Liver (tissue), 9 donors: ENCODE results near the gene FAM110D. TPM values are rescaled to one million over a fixed set of nuclear protein-coding genes. Genes with fewer than 3 reads are reported as not detected.
A peak's percentile ranks its signal among the peaks of the same experiment; 100 is the strongest.

Experiments
- DNase-seq: peaks from one replicate; pipeline ENCODE4 v3.0.0-alpha.2; 2017; ENCODE audit warnings: low spot score
- H3K27ac ChIP-seq, 2 donors: one replicate each; pipeline ENCODE4 v1.7.0; 2013; ENCODE audit warnings: inconsistent platforms in 2 of 2, low read length in 2 of 2, control low read depth in 1 of 2, low read depth in 1 of 2, mild to moderate bottlenecking in 1 of 2
- H3K27me3 ChIP-seq, 4 donors: one replicate each; pipeline versions ENCODE4 v1.6.1 to v1.7.0; 2013; ENCODE audit warnings: low read length in 3 of 4, inconsistent platforms in 1 of 4, mild to moderate bottlenecking in 1 of 4, moderate library complexity in 1 of 4; ENCODE audit not compliant: control insufficient read depth in 4 of 4, insufficient read depth in 4 of 4
- H3K36me3 ChIP-seq, 4 donors: one replicate each; pipeline versions ENCODE4 v1.6.1 to v1.7.0; 2013; ENCODE audit warnings: low read length in 3 of 4, mild to moderate bottlenecking in 3 of 4, low read depth in 1 of 4, moderate library complexity in 1 of 4; ENCODE audit not compliant: control insufficient read depth in 4 of 4, insufficient read depth in 3 of 4
- H3K4me1 ChIP-seq, 4 donors: one replicate each; pipeline versions ENCODE4 v1.6.1 to v1.7.0; 2013; ENCODE audit warnings: low read length in 3 of 4, mild to moderate bottlenecking in 3 of 4, moderate library complexity in 1 of 4; ENCODE audit not compliant: control insufficient read depth in 4 of 4, insufficient read depth in 4 of 4
- H3K4me3 ChIP-seq, 3 donors: one replicate each; pipeline versions ENCODE4 v1.6.1 to v1.7.0; 2013; ENCODE audit warnings: low read length in 3 of 3, control low read depth in 1 of 3, low read depth in 1 of 3, mild to moderate bottlenecking in 1 of 3
- H3K9ac ChIP-seq, 2 donors: one replicate each; pipeline ENCODE4 v1.7.0; 2013; ENCODE audit warnings: low read length in 2 of 2, mild to moderate bottlenecking in 2 of 2, moderate library complexity in 2 of 2, control low read depth in 1 of 2, low read depth in 1 of 2
- H3K9me3 ChIP-seq, 4 donors: one replicate each; pipeline versions ENCODE4 v1.6.1 to v1.7.0; 2013; ENCODE audit warnings: low read length in 3 of 4; ENCODE audit not compliant: control insufficient read depth in 4 of 4
- FOXA1 ChIP-seq: IDR thresholded peaks from 2 replicates; pipeline ENCODE4 v1.6.1; 2016; ENCODE audit warnings: antibody characterized with exemption
- FOXA2 ChIP-seq: IDR thresholded peaks from 2 replicates; pipeline ENCODE4 v1.6.1; 2016; ENCODE audit warnings: antibody characterized with exemption
- GABPA ChIP-seq, 2 donors: IDR thresholded peaks in 1 of 2; conservative IDR thresholded peaks in 1 of 2; 2 replicates each; pipeline ENCODE4 v1.6.1; 2016; ENCODE audit warnings: antibody characterized with exemption in 2 of 2, mild to moderate bottlenecking in 1 of 2, moderate library complexity in 1 of 2
- HNF4A ChIP-seq, 2 donors: conservative IDR thresholded peaks; 2 replicates each; pipeline ENCODE4 v1.6.1; 2016; ENCODE audit warnings: antibody characterized with exemption in 2 of 2, mild to moderate bottlenecking in 2 of 2
- HNF4G ChIP-seq: IDR thresholded peaks from 2 replicates; pipeline ENCODE4 v1.6.1; 2016; ENCODE audit warnings: antibody characterized with exemption
- MAX ChIP-seq: IDR thresholded peaks from 2 replicates; pipeline ENCODE4 v1.6.1; 2016; ENCODE audit warnings: antibody characterized with exemption
- NR2F2 ChIP-seq: IDR thresholded peaks from 2 replicates; pipeline ENCODE4 v1.6.1; 2016; ENCODE audit warnings: antibody characterized with exemption
- RAD21 ChIP-seq, 2 donors: IDR thresholded peaks; 2 replicates each; pipeline ENCODE4 v1.6.1; 2016; ENCODE audit warnings: antibody characterized with exemption in 2 of 2, mild to moderate bottlenecking in 2 of 2
- REST ChIP-seq: IDR thresholded peaks from 2 replicates; pipeline ENCODE4 v1.6.1; 2016; ENCODE audit warnings: antibody characterized with exemption, mild to moderate bottlenecking
- YY1 ChIP-seq: IDR thresholded peaks from 2 replicates; pipeline ENCODE4 v1.6.1; 2016; ENCODE audit warnings: antibody characterized with exemption, mild to moderate bottlenecking
- WGBS: extraction: QIAGEN DNeasy Blood & Tissue Kit; methylation state at CpG from one replicate; pipeline ENCODE4 v1.1.7; 2013; 5-methylcytosine and 5-hydroxymethylcytosine counted together
- polyA plus RNA-seq, 2 donors: library from polyadenylated mRNA; stranded (reverse) in 1 of 2; unstranded in 1 of 2; fragments of 200-250 nt in 1 of 2; fragments of >200 nt in 1 of 2; fragmentation: Nextera tagmentation in 1 of 2; extraction: Ambion mirVana in 1 of 2; gene quantifications; one replicate each; pipeline versions ENCODE4 v1.2.1 to v1.2.3, GENCODE V29; 2013 to 2015
- total RNA-seq, 2 donors: library from RNA; depleted of rRNA; stranded (reverse); fragments of >200 nt; gene quantifications; one replicate each; pipeline ENCODE4 v1.2.3, GENCODE V29; 2014
- TF ChIP-seq, protein P1 (sequence below): IDR thresholded peaks from 2 replicates; pipeline ENCODE4 v1.6.1; 2016; ENCODE audit warnings: antibody characterized with exemption
- donor health status: healthy.
- donor health status: healthy.
- donor health status: healthy.
- donor health status: healthy.
- donor health status: healthy.

FAM110D gene
- total and polyA plus RNA-seq, 4 donors = 0.10 to 0.50 (median 0.27) TPM

DNA sequence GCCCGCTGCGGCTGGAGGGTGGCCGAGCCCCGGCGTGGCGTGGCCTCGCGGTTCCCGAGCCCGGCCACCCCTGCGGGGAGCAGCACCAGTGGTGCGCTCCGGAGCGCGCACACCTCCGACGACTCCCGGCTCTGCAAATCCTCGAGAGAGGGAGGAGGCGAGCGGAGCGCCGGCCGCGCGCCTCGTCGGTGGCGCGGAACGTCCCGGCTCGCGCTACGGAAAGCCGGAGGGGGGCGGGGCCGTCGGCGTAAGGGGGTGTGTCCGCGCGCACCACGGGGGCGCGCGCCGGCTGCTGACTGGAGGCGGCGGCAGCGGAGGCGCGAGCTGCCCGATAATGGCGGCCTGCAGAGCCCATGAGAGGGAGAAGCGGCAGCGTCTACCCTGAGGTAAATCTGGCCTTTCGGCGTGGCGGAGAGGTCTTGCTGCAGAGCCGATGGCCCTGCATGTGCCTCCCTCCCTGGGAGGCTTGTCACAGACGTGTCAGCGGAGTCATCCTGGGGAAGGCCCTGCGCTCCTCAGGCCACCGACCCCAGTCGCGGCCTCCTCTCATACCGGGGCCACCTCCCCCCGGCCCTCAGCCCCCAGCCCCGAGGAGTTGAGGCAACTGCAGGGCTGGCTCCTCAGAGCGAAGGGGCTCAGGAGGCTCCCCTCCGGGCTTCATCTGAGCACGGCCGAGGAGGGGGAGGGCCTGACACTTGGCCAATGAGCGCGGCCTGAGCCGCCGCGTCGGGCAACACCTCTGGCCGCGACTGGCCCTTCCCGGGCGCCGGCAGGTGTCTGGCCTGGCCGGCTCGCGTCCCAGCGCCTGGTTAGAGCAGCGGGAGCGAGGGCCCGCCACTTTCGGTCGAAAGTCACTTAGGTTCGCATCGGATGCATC lies 47.1 kb upstream of the FAM110D start, which contains the start of gene PDIK1L:
Gene PDIK1L (plus strand): TSS at position 295 of the 877 bp plus-strand sequence. CDS start 2,485 bp downstream, outside the sequence.
- WGBS = under 1% methylated on average over 96 of the region's 96 CpGs
- peak; percentile 97 for DNase-seq
- H3K27me3 ChIP-seq = no peaks in the 10 kb centered on the region
- peak within 1 kb of the TSS; percentile 87 to 95 for H3K9ac ChIP-seq
- H3K9me3 ChIP-seq = no peaks in the 10 kb centered on the region
- peaks cover 0 to 2% (median 0%) of the 10 kb centered on the region in 4 donors for H3K36me3 ChIP-seq
- peak within 1 kb of the TSS; percentile 98 to 99 for H3K27ac ChIP-seq
- peak within 1 kb of the TSS; percentile 97 to 100 (median 100) for H3K4me3 ChIP-seq
- peak; percentile 96 for TF ChIP-seq YY1
- TF ChIP-seq GABPA (IDR thresholded peaks at IDR 0.05 in 1 of 2, conservative IDR thresholded peaks at IDR 0.05 in 1 of 2) = no peak
- TF ChIP-seq FOXA1 = peak; percentile 34
- peaks cover 11 to 34% (median 32%) of the 10 kb centered on the region in 4 donors for H3K4me1 ChIP-seq

DNA sequence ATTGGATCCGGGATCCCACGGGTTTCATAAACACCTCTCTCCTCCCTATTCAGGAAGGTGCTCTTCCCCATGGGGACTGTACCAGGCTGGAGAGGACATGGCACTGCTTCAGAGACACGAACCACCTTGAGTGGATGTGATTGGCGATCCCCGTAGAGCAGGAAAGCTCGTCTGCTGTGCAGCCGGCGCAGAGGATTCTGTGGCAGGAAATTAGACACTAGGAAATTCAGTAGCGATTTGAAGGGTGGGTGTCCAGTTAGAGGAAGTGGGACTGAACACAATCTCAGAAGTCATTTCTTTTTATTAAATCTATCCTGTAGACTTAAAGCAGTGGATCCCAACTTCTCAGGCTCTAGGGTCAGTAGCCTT lies 46.5 kb upstream of the FAM110D start:
- Histone ChIP-seq H3K4me3 (peak overlapping the region; percentile 97 to 100 (median 100)), H3K27me3 (no peaks in the 10 kb centered on the region), H3K9ac (peak overlapping the region; percentile 75 to 95), H3K4me1 (peaks cover 11 to 34% (median 32%) of the 10 kb centered on the region in 4 donors), H3K27ac (peak overlapping the region; percentile 98 to 99), H3K9me3 (no peaks in the 10 kb centered on the region), H3K36me3 (peaks cover 0 to 2% (median 0%) of the 10 kb centered on the region in 4 donors)
- under 1% methylated on average over 9 of the region's 9 CpGs for WGBS
- no peak for TF ChIP-seq YY1
- TF ChIP-seq FOXA1 = no peak
- TF ChIP-seq RAD21 (IDR thresholded peaks at IDR 0.05) = no peak
- TF ChIP-seq REST = no peak
- TF ChIP-seq HNF4A (conservative IDR thresholded peaks at IDR 0.05) = no peak
- TF ChIP-seq HNF4G = no peak
- TF ChIP-seq MAX = no peak
- TF ChIP-seq NR2F2 = no peak
- TF ChIP-seq GABPA (IDR thresholded peaks at IDR 0.05 in 1 of 2, conservative IDR thresholded peaks at IDR 0.05 in 1 of 2) = no peak
- DNase-seq = no peak

DNA sequence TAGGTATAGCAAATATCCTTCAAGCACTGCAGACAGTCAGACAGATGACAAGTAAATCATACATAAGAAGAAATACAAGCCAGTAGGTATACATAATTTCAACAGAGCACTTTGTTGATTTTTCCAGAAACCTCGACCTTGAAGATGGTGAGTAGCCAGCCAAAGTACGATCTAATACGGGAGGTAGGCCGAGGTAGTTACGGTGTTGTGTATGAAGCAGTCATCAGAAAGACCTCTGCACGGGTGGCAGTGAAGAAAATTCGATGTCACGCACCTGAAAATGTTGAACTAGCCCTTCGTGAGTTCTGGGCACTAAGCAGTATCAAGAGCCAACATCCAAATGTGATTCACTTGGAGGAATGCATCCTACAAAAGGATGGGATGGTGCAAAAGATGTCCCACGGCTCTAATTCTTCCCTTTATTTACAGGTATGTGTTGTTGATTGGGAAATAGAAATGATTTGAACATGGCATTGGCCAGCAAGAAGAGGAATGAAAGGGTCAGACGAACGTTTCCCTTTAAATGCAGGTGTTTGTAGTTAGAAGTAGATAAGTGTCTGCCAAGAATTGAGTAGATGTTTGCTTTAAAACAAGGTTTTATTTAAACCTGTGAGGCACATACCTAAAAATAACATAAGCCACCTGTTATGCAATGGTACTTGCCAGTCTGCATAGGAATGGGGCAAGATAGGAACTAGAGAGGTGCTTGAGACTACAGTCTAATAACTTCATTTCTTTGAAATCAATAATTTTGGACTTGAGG lies 44.5 kb upstream of the FAM110D start:
- no peak overlapping the region for H3K4me3 ChIP-seq
- H3K36me3 ChIP-seq = peaks cover 0 to 7% (median 2%) of the 10 kb centered on the region in 4 donors
- DNase-seq = no peak
- H3K4me1 ChIP-seq = peaks cover 11 to 34% (median 32%) of the 10 kb centered on the region in 4 donors
- 33% methylated on average over 12 of the region's 12 CpGs for WGBS
- H3K27me3 ChIP-seq = no peaks in the 10 kb centered on the region
- H3K9me3 ChIP-seq = no peaks in the 10 kb centered on the region
- no peak overlapping the region for H3K9ac ChIP-seq
- peak overlapping the region; percentile 69 to 75 for H3K27ac ChIP-seq
- TF ChIP-seq, protein P1, sequence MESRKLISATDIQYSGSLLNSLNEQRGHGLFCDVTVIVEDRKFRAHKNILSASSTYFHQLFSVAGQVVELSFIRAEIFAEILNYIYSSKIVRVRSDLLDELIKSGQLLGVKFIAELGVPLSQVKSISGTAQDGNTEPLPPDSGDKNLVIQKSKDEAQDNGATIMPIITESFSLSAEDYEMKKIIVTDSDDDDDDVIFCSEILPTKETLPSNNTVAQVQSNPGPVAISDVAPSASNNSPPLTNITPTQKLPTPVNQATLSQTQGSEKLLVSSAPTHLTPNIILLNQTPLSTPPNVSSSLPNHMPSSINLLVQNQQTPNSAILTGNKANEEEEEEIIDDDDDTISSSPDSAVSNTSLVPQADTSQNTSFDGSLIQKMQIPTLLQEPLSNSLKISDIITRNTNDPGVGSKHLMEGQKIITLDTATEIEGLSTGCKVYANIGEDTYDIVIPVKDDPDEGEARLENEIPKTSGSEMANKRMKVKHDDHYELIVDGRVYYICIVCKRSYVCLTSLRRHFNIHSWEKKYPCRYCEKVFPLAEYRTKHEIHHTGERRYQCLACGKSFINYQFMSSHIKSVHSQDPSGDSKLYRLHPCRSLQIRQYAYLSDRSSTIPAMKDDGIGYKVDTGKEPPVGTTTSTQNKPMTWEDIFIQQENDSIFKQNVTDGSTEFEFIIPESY = peak; percentile 93
- TF ChIP-seq MAX (peak; percentile 98), REST (peak; percentile 50), RAD21 (IDR thresholded peaks at IDR 0.05) (peak in 1 of 2 donors; percentile 37), FOXA2 (peak; percentile 84), FOXA1 (peak; percentile 84)
